ENCODE results near the gene PTPRR. TPM values are rescaled to one million over a fixed set of nuclear protein-coding genes. Genes with fewer than 3 reads are reported as not detected.

Gene PTPRR
- total and polyA plus RNA-seq, 2 of the 4 experiments (the other 2 are of a cell fraction): 0.18 to 0.21 TPM

GRCh38 chr12:70806043-70806442 lies 114.5 kb downstream of the PTPRR start:
- intact Hi-C loops (cut with micrococcal nuclease): no loop called here
- H3K79me1 ChIP-seq (ENCODE audit: low read depth in 1 of 2, low read length in 2 of 2): no peaks in the 10 kb centered on the region
- H3K4me2 ChIP-seq (ENCODE audit: low read depth, low read length): no peak overlapping the region
- no peak overlapping the region for H2AFZ ChIP-seq (replicated peaks; ENCODE audit: low read length, poor library complexity)
- no peak overlapping the region for H2AK5ac ChIP-seq (ENCODE audit: low read depth, low read length)
- no TSS peak for BruUV-seq (replicated peaks)
- H3K9me1 ChIP-seq (ENCODE audit: insufficient read depth, low read length): no peaks in the 10 kb centered on the region
- H2BK120ac ChIP-seq (ENCODE audit: low read depth, low read length): no peak overlapping the region
- no peak overlapping the region for H3K4me3 ChIP-seq (ENCODE audit: insufficient read depth, low read depth, low read length)
- no peak overlapping the region for H2BK20ac ChIP-seq (ENCODE audit: low read depth, low read length)
- in situ Hi-C loops (cut with MboI; ENCODE audit: low sequenced_read_pairs): no loop called here
- no peak overlapping the region for H2BK5ac ChIP-seq (ENCODE audit: low read depth, low read length, poor library complexity, severe bottlenecking)
- no peak overlapping the region for H4K8ac ChIP-seq (ENCODE audit: low read depth in 2 of 2, low read length in 2 of 2)
- no peak overlapping the region for H3K9ac ChIP-seq (ENCODE audit: low read depth, low read length)
- no peak overlapping the region for H3K27ac ChIP-seq (ENCODE audit: insufficient read depth, low read length)
- no peak overlapping the region for H3K23ac ChIP-seq (ENCODE audit: low read depth, low read length)
- CTCF ChIA-PET: no interaction called here
- no peaks in the 10 kb centered on the region for H3K36me3 ChIP-seq (ENCODE audit: control insufficient read depth, insufficient read depth, low read length)
- no peaks in the 10 kb centered on the region for H4K20me1 ChIP-seq (ENCODE audit: insufficient read depth, low read length)
- 20% methylated on average over 1 of the region's 1 CpG; no CpG with 5 or more reads in 1 of the 2 experiments for WGBS, 2 experiments (ENCODE audit: extremely low coverage in 2 of 2, insufficient read length in 1 of 2)
- H3K9me3 ChIP-seq (ENCODE audit: control insufficient read depth, insufficient read depth, low read length): no peaks in the 10 kb centered on the region
- DNase-seq (no peak), ATAC-seq (ENCODE audit: low read depth) (no peak)
- no peak for TF ChIP-seq RAD21 (IDR thresholded peaks at IDR 0.05; ENCODE audit: low read length)
- TF ChIP-seq CTCF (conservative IDR thresholded peaks at IDR 0.05; ENCODE audit: low read depth, low read length): no peak
- TF ChIP-seq POLR2A (IDR thresholded peaks at IDR 0.05; ENCODE audit: low read depth, low read length): no peak
- TF ChIP-seq RFX5 (IDR thresholded peaks at IDR 0.05; ENCODE audit: low read depth, low read length): no peak
- TF ChIP-seq CEBPB (IDR thresholded peaks at IDR 0.05; ENCODE audit: low read depth, low read length): no peak
- no peak for TF ChIP-seq FOS (IDR thresholded peaks at IDR 0.05; ENCODE audit: low read depth, low read length)
- TF ChIP-seq ELK1 (IDR thresholded peaks at IDR 0.05; ENCODE audit: borderline replicate concordance, low read depth, low read length): no peak
- TF ChIP-seq BHLHE40 (IDR thresholded peaks at IDR 0.05; ENCODE audit: low read depth, low read length): no peak
- no peak for TF ChIP-seq CHD1 (IDR thresholded peaks at IDR 0.05; ENCODE audit: low read depth, low read length)
- no peak for TF ChIP-seq RCOR1 (IDR thresholded peaks at IDR 0.05; ENCODE audit: insufficient replicate concordance, low read length)
- TF ChIP-seq NFE2L2 (IDR thresholded peaks at IDR 0.05; ENCODE audit: low read depth, low read length): no peak
- TF ChIP-seq MAFK (IDR thresholded peaks at IDR 0.05; ENCODE audit: low read depth, low read length): no peak
- no peak for TF ChIP-seq MAZ (IDR thresholded peaks at IDR 0.05; ENCODE audit: borderline replicate concordance, low read depth, low read length)
- no peak for TF ChIP-seq SMC3 (IDR thresholded peaks at IDR 0.05; ENCODE audit: low read depth, low read length)
- no peak for TF ChIP-seq MXI1 (IDR thresholded peaks at IDR 0.05; ENCODE audit: borderline replicate concordance, low read depth, low read length)
- no peak for TF ChIP-seq USF2 (IDR thresholded peaks at IDR 0.05; ENCODE audit: low read depth, low read length)
- H3K4me1 ChIP-seq (ENCODE audit: control insufficient read depth, insufficient read depth, low read length): no peaks in the 10 kb centered on the region
- no peaks in the 10 kb centered on the region for H3K27me3 ChIP-seq (ENCODE audit: control insufficient read depth, insufficient read depth, low read length)
- POLR2A ChIA-PET (ENCODE audit: unreplicated experiment): no interaction called here
- no peak overlapping the region for H2BK15ac ChIP-seq (ENCODE audit: low read depth, low read length)
- no peak overlapping the region for H4K91ac ChIP-seq (ENCODE audit: insufficient read depth, low read depth, low read length)
- dilution Hi-C loops (cut with HindIII; ENCODE audit: low sequenced_read_pairs, unreplicated experiment): no loop called here
- H3K18ac ChIP-seq (ENCODE audit: low read depth, low read length): no peak overlapping the region
- H4K5ac ChIP-seq (ENCODE audit: low read depth, low read length): no peak overlapping the region
- no peak overlapping the region for H3K14ac ChIP-seq (replicated peaks; ENCODE audit: low read depth, low read length)
- H3K4ac ChIP-seq (ENCODE audit: low read depth, low read length): no peak overlapping the region
- no peak overlapping the region for H3K56ac ChIP-seq (ENCODE audit: extremely low read depth, insufficient read depth, low read length)
- H2AK9ac ChIP-seq (replicated peaks; ENCODE audit: low read depth, low read length, poor library complexity): no peak overlapping the region

Measured in IMR-90 (cell line).